B cell (primary cell): Measurements from ENCODE around the gene NRXN2. TPM values are rescaled to one million over a fixed set of nuclear protein-coding genes. Genes with fewer than 3 reads are reported as not detected.

Source experiments
- ATAC-seq: fragments of 200-7000 bp; cut with Tn5 transposase; one replicate; pipeline ENCODE4 v1.10.0; 2021; ENCODE audit warnings: low read depth, mild to moderate bottlenecking, moderate number of reproducible peaks, moderate library complexity
- CTCF ChIA-PET: fragments of 350-600 bp; sonication (Branson Sonifier 250); formaldehyde crosslinking; loops from one replicate; lab custom pipeline; 2021; ENCODE audit warnings: antibody characterized with exemption, inconsistent platforms; lab: Charles Lee
- POLR2A ChIA-PET: fragments of 350-600 bp; sonication (Branson Sonifier 250); formaldehyde crosslinking; loops from one replicate; lab custom pipeline; 2021; ENCODE audit warnings: antibody characterized with exemption; lab: Charles Lee
- DNase-seq: peaks from one replicate; pipeline ENCODE4 v3.0.0; 2013
- H2AFZ ChIP-seq: 2 replicates; pipeline ENCODE4 v1.6.1; 2012; ENCODE audit warnings: mild to moderate bottlenecking, low read depth, low read length; ENCODE audit not compliant: insufficient read depth, poor library complexity, severe bottlenecking
- H3K27ac ChIP-seq, 2 donors: 1 replicate in 1 of 2; 2 replicates in 1 of 2; pipeline ENCODE4 v1.5.1; 2012 to 2013; ENCODE audit warnings: low read length in 2 of 2, mild to moderate bottlenecking in 2 of 2, moderate library complexity in 1 of 2
- H3K27me3 ChIP-seq, 4 experiments: fragments of 200-600 bp in 1 of 4; sonication (generic) in 1 of 4; replicated peaks in 1 of 4; 1 replicate in 2 of 4; 2 replicates in 2 of 4; pipeline versions ENCODE4 v1.6.1 to v1.7.0; 2013 to 2016; ENCODE audit warnings: low read length in 3 of 4, mild to moderate bottlenecking in 2 of 4, mixed read lengths in 1 of 4, moderate library complexity in 1 of 4; ENCODE audit not compliant: insufficient read depth in 4 of 4, control insufficient read depth in 3 of 4; ENCODE audit errors: control extremely low read depth in 1 of 4
- H3K36me3 ChIP-seq, 2 experiments: replicated peaks in 1 of 2; 1 replicate in 1 of 2; 2 replicates in 1 of 2; pipeline versions ENCODE4 v1.6.1 to v1.7.1; 2013; ENCODE audit warnings: low read length in 1 of 2; ENCODE audit not compliant: insufficient read depth in 2 of 2, control insufficient read depth in 1 of 2; ENCODE audit errors: control extremely low read depth in 1 of 2, extremely low read depth in 1 of 2
- H3K4me1 ChIP-seq, 2 donors: fragments of 200-600 bp in 1 of 2; sonication (generic) in 1 of 2; 1 replicate in 1 of 2; 2 replicates in 1 of 2; pipeline versions ENCODE4 v1.5.1 to v1.6.1; 2013 to 2017; ENCODE audit warnings: low read length in 2 of 2; ENCODE audit not compliant: control insufficient read depth in 2 of 2, insufficient read depth in 2 of 2
- H3K4me2 ChIP-seq: replicated peaks from 2 replicates; pipeline ENCODE3; 2012; ENCODE audit warnings: mild to moderate bottlenecking, low read depth, low read length; ENCODE audit not compliant: poor library complexity, severe bottlenecking
- H3K4me3 ChIP-seq, 5 experiments: fragments of 200-600 bp in 1 of 5; sonication (generic) in 1 of 5; 1 replicate in 3 of 5; 2 replicates in 2 of 5; pipeline versions ENCODE4 v1.5.1 to v1.7.0; 2011 to 2016; ENCODE audit warnings: low read length in 4 of 5, mild to moderate bottlenecking in 4 of 5, low read depth in 2 of 5, control low read depth in 1 of 5, moderate library complexity in 1 of 5; ENCODE audit not compliant: insufficient read depth in 1 of 5; ENCODE audit errors: control extremely low read depth in 1 of 5, extremely low read depth in 1 of 5
- H3K79me2 ChIP-seq: fragments of 200-600 bp; sonication (generic); one replicate; pipeline ENCODE4 v1.6.0; 2016; ENCODE audit warnings: low read length; ENCODE audit not compliant: control insufficient read depth, insufficient read depth
- H3K9ac ChIP-seq: fragments of 200-600 bp; sonication (generic); 2 replicates; pipeline ENCODE4 v1.6.1; 2017; ENCODE audit warnings: mild to moderate bottlenecking, low read length, moderate library complexity
- H3K9me3 ChIP-seq, 3 donors: one replicate each; pipeline versions ENCODE4 v1.6.1 to v1.7.1; 2013; ENCODE audit warnings: low read length in 2 of 3; ENCODE audit not compliant: control insufficient read depth in 2 of 3, insufficient read depth in 1 of 3; ENCODE audit errors: control extremely low read depth in 1 of 3
- H4K20me1 ChIP-seq: 2 replicates; pipeline ENCODE4 v1.6.0; 2012; ENCODE audit warnings: mild to moderate bottlenecking, low read length; ENCODE audit not compliant: insufficient read depth, control insufficient read depth, poor library complexity, severe bottlenecking
- H3K27ac Mint-ChIP-seq: one replicate; pipeline ENCODE4 v1.8.0; 2021; ENCODE audit warnings: mixed read lengths
- H3K27me3 Mint-ChIP-seq: one replicate; pipeline ENCODE4 v1.8.0; 2021; ENCODE audit warnings: mixed read lengths
- H3K4me1 Mint-ChIP-seq: one replicate; pipeline ENCODE4 v1.8.0; 2021; ENCODE audit warnings: mixed read lengths
- H3K4me3 Mint-ChIP-seq: one replicate; pipeline ENCODE4 v1.8.0; 2021; ENCODE audit warnings: mixed read lengths
- H3K9me3 Mint-ChIP-seq: one replicate; pipeline ENCODE4 v1.8.0; 2022; ENCODE audit warnings: mixed read lengths; ENCODE audit not compliant: insufficient read depth
- EZH2 ChIP-seq: IDR thresholded peaks from 2 replicates; pipeline ENCODE4 v1.6.1; 2012; ENCODE audit warnings: borderline replicate concordance, low read depth, mild to moderate bottlenecking, moderate library complexity, low read length; ENCODE audit not compliant: insufficient read depth, poor library complexity, severe bottlenecking
- WGBS: methylation state at CpG from one replicate; pipeline ENCODE4 v1.1.5; 2013; ENCODE audit warnings: missing lambda C conversion rate; ENCODE audit not compliant: insufficient coverage; 5-methylcytosine and 5-hydroxymethylcytosine counted together
- intact Hi-C: fragments of 100-400 bp; cut with micrococcal nuclease; formaldehyde crosslinking; loops from one replicate; pipeline ENCODE4 v1.10.0; 2022
- polyA plus RNA-seq: library from polyadenylated mRNA; depleted of rRNA; stranded (reverse); fragments of >200 nt; gene quantifications from 2 replicates; pipeline ENCODE4 v1.2.3, GENCODE V29; 2012
- total RNA-seq, 2 donors: library from RNA; stranded (reverse); fragments of 120-200 nt in 1 of 2; gene quantifications; 1 replicate in 1 of 2; 2 replicates in 1 of 2; pipeline versions ENCODE4 v1.2.3 to v1.2.4, GENCODE V29; 2013 to 2022
- TF ChIP-seq, protein P1 (sequence below): fragments of 200-600 bp; IDR thresholded peaks from one replicate; pipeline ENCODE4 v1.8.0; 2022; ENCODE audit warnings: antibody characterized with exemption, mild to moderate bottlenecking

Gene NRXN2
- total and polyA plus RNA-seq, 2 donors (not counting 1 experiment from before 2014, with no cell fraction given), result 0.01 to 0.52 TPM

DNA sequence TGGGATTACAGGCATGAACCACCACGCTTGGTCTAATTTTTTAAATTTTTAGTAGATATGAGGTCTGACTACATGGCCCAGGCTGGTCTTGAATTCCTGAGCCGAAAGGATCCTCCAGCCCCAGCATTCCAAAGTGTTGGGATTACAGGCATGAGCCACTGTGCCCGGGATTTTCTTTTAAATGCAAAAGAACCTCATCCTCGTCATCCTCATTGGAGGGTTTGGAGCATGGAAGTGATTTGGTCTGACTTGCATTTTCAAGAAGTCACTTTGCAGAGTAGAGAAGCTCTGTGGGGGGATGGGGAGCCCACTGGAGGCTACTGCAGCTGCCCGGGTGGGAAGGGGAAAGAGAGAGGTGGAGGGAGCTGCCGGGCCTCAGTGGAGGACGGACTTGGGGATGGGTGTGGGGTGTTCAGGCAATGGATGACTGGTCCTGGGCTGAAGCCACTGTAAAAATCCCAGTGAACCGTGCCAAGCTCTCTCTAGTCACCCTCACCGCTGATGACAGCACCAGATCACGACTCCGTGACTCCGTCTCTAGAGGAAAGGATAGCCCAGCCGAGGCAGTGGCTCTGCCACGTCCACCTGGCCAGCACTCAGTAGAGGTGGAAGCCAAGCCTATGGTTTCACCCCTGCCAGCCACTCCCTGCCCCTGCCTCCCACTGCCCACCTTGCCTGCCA lies 164.8 kb downstream of the NRXN2 start:
- Mint-ChIP-seq H3K4me1 (peaks cover 7% of the 10 kb centered on the region), H3K9me3 (no peaks in the 10 kb centered on the region), H3K4me3 (no peak overlapping the region), H3K27me3 (peaks cover 11% of the 10 kb centered on the region), H3K27ac (no peak overlapping the region)
- no peaks in the 10 kb centered on the region for H3K79me2 ChIP-seq
- no peaks in the 10 kb centered on the region for H3K9me3 ChIP-seq
- no peak overlapping the region for H3K4me3 ChIP-seq
- H4K20me1 ChIP-seq, result no peaks in the 10 kb centered on the region
- H2AFZ ChIP-seq, result no peak overlapping the region
- TF ChIP-seq, protein P1, sequence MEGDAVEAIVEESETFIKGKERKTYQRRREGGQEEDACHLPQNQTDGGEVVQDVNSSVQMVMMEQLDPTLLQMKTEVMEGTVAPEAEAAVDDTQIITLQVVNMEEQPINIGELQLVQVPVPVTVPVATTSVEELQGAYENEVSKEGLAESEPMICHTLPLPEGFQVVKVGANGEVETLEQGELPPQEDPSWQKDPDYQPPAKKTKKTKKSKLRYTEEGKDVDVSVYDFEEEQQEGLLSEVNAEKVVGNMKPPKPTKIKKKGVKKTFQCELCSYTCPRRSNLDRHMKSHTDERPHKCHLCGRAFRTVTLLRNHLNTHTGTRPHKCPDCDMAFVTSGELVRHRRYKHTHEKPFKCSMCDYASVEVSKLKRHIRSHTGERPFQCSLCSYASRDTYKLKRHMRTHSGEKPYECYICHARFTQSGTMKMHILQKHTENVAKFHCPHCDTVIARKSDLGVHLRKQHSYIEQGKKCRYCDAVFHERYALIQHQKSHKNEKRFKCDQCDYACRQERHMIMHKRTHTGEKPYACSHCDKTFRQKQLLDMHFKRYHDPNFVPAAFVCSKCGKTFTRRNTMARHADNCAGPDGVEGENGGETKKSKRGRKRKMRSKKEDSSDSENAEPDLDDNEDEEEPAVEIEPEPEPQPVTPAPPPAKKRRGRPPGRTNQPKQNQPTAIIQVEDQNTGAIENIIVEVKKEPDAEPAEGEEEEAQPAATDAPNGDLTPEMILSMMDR, result no peak
- TF ChIP-seq EZH2, result no peak
- 59% methylated on average over 12 of the region's 14 CpGs for WGBS
- ATAC-seq (no peak), DNase-seq (no peak)
- peaks cover 12 to 19% of the 10 kb centered on the region in 2 donors for H3K4me1 ChIP-seq
- H3K27me3 ChIP-seq, result no peaks in the 10 kb centered on the region
- intact Hi-C loops, result no loop called here
- POLR2A ChIA-PET, result no interaction called here
- no peaks in the 10 kb centered on the region for H3K36me3 ChIP-seq
- H3K9ac ChIP-seq, result no peak overlapping the region
- H3K4me2 ChIP-seq, result no peak overlapping the region
- H3K27ac ChIP-seq, result no peak overlapping the region
- CTCF ChIA-PET, result interaction anchor here (1.3 kb wide), 1 partner anchor 94 kb away, joined by 3 read pairs; no protein-coding TSS in a partner anchor

DNA sequence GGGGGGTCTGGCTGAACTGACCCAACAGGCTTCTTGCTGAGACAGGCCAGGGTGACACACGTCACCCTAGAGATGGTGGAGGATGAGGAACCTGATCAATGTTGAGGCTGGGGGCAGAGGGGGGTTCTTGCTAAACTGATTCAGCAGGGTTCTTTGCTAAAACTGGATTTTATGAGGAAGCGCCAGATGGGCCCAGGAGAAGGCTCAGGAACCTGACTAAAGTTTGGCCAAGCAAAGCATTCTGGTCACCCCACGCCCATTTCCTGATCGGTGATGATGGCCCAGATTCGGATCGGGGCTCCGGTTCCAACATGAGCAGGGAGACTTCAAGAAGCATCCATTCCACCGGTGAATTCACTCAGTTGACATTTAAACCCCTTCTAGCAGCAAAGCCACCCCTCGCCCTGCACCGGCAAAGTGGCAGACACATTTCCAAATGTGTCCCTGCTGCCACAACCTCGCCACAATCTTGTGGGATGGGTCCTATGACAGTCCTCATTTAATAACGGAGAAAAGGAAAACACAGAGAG lies 166.2 kb downstream of the NRXN2 start:
- no peak for DNase-seq
- intact Hi-C loops, result no loop called here
- Mint-ChIP-seq H3K27me3 (peaks cover 11% of the 10 kb centered on the region), H3K9me3 (no peaks in the 10 kb centered on the region), H3K4me3 (no peak overlapping the region), H3K27ac (no peak overlapping the region), H3K4me1 (peaks cover 7% of the 10 kb centered on the region)
- no peak overlapping the region for H3K4me3 ChIP-seq
- H3K4me2 ChIP-seq, result no peak overlapping the region
- POLR2A ChIA-PET, result no interaction called here
- no peak for TF ChIP-seq EZH2
- TF ChIP-seq, protein P1, result no peak
- WGBS, result 91% methylated on average over 12 of the region's 12 CpGs
- H3K9ac ChIP-seq, result no peak overlapping the region
- H3K4me1 ChIP-seq, result peaks cover 12 to 19% of the 10 kb centered on the region in 2 donors
- H3K9me3 ChIP-seq, result no peaks in the 10 kb centered on the region
- ATAC-seq, result no peak
- H3K36me3 ChIP-seq, result no peaks in the 10 kb centered on the region
- H3K27me3 ChIP-seq, result no peaks in the 10 kb centered on the region
- H3K27ac ChIP-seq, result no peak overlapping the region
- CTCF ChIA-PET, result no interaction called here
- H2AFZ ChIP-seq, result no peak overlapping the region
- no peaks in the 10 kb centered on the region for H4K20me1 ChIP-seq
- H3K79me2 ChIP-seq, result no peaks in the 10 kb centered on the region
